ENCODE measurements around the gene OMP.

GRCh38 chr11:77125695-77126094, 23.1 kb downstream of the OMP start:
- TF ChIP-seq, protein P1, sequence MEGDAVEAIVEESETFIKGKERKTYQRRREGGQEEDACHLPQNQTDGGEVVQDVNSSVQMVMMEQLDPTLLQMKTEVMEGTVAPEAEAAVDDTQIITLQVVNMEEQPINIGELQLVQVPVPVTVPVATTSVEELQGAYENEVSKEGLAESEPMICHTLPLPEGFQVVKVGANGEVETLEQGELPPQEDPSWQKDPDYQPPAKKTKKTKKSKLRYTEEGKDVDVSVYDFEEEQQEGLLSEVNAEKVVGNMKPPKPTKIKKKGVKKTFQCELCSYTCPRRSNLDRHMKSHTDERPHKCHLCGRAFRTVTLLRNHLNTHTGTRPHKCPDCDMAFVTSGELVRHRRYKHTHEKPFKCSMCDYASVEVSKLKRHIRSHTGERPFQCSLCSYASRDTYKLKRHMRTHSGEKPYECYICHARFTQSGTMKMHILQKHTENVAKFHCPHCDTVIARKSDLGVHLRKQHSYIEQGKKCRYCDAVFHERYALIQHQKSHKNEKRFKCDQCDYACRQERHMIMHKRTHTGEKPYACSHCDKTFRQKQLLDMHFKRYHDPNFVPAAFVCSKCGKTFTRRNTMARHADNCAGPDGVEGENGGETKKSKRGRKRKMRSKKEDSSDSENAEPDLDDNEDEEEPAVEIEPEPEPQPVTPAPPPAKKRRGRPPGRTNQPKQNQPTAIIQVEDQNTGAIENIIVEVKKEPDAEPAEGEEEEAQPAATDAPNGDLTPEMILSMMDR (conservative IDR thresholded peaks at IDR 0.05; ENCODE audit: low read length), result no peak
- no peak for TF ChIP-seq EZH2phosphoT487 (IDR thresholded peaks at IDR 0.05; ENCODE audit: borderline replicate concordance)
